ENCODE measurements around the gene HSCB.

The HSCB gene

GRCh38 chr22:28795071-28795693, 53.3 kb downstream of the HSCB start:
- H3K36me3 ChIP-seq (ENCODE audit: control insufficient read depth, insufficient read depth, low read length), result peaks cover 15% of the 10 kb centered on the region
- TF ChIP-seq CTCF (IDR thresholded peaks at IDR 0.05; ENCODE audit: insufficient read depth, low read length, poor library complexity, severe bottlenecking), result no peak
- H3K4me3 ChIP-seq (replicated peaks; ENCODE audit: low read depth, low read length), result no peak overlapping the region
- no peaks in the 10 kb centered on the region for H3K27me3 ChIP-seq (replicated peaks; ENCODE audit: control insufficient read depth, insufficient read depth, low read length)
- no peak for DNase-seq (ENCODE audit: extremely low read depth, insufficient read length)

- H3K36me3 ChIP-seq (ENCODE audit: control insufficient read depth, insufficient read depth, low read length), result peaks cover 15% of the 10 kb centered on the region
- H3K4me3 ChIP-seq (replicated peaks; ENCODE audit: low read depth, low read length), result peak overlapping the region; percentile 72
- no peak for TF ChIP-seq CTCF (IDR thresholded peaks at IDR 0.05; ENCODE audit: insufficient read depth, low read length, poor library complexity, severe bottlenecking)
- H3K27me3 ChIP-seq (replicated peaks; ENCODE audit: control insufficient read depth, insufficient read depth, low read length), result no peaks in the 10 kb centered on the region
- DNase-seq (ENCODE audit: extremely low read depth, insufficient read length), result no peak
These were observed 54.4 kb downstream of the HSCB start for GRCh38 chr22:28795932-28796856.

GRCh38 chr22:28798810-28799605, 57.2 kb downstream of the HSCB start:
- peaks cover 15% of the 10 kb centered on the region for H3K36me3 ChIP-seq (ENCODE audit: control insufficient read depth, insufficient read depth, low read length)
- TF ChIP-seq CTCF (IDR thresholded peaks at IDR 0.05; ENCODE audit: insufficient read depth, low read length, poor library complexity, severe bottlenecking), result no peak

GRCh38 chr22:28799606-28800307, 57.9 kb downstream of the HSCB start:
- Histone ChIP-seq H3K4me3 (replicated peaks; ENCODE audit: low read depth, low read length) (peak overlapping the region; percentile 72), H3K27me3 (replicated peaks; ENCODE audit: control insufficient read depth, insufficient read depth, low read length) (no peaks in the 10 kb centered on the region), H3K36me3 (ENCODE audit: control insufficient read depth, insufficient read depth, low read length) (peaks cover 13% of the 10 kb centered on the region)
- peak; percentile 69 for DNase-seq (ENCODE audit: extremely low read depth, insufficient read length)
- TF ChIP-seq CTCF (IDR thresholded peaks at IDR 0.05; ENCODE audit: insufficient read depth, low read length, poor library complexity, severe bottlenecking), result no peak

More at GRCh38 chr22:28798810-28799605, 57.2 kb downstream of the HSCB start:
- peak overlapping the region; percentile 72 for H3K4me3 ChIP-seq (replicated peaks; ENCODE audit: low read depth, low read length)
- no peak for DNase-seq (ENCODE audit: extremely low read depth, insufficient read length)
- H3K27me3 ChIP-seq (replicated peaks; ENCODE audit: control insufficient read depth, insufficient read depth, low read length), result no peaks in the 10 kb centered on the region

- Histone ChIP-seq H3K27me3 (replicated peaks; ENCODE audit: control insufficient read depth, insufficient read depth, low read length) (no peaks in the 10 kb centered on the region), H3K4me3 (replicated peaks; ENCODE audit: low read depth, low read length) (peak within 1 kb of the TSS; percentile 72), H3K36me3 (ENCODE audit: control insufficient read depth, insufficient read depth, low read length) (peaks cover 10% of the 10 kb centered on the region)
- no peak for TF ChIP-seq CTCF (IDR thresholded peaks at IDR 0.05; ENCODE audit: insufficient read depth, low read length, poor library complexity, severe bottlenecking)
- peak; percentile 96 for DNase-seq (ENCODE audit: extremely low read depth, insufficient read length)
These were observed 58.6 kb downstream of the HSCB start, which contains the start of gene XBP1 for GRCh38 chr22:28800308-28801041. TSS of gene XBP1 (minus strand) at chr22:28800569.
